ENCODE results near the gene G6PC2.

G6PC2 gene

GRCh38 chr2:168897449-168897848, 3.6 kb upstream of the G6PC2 start:
- no peak overlapping the region for H3K27ac ChIP-seq
- ChIA-PET POLR2A (ENCODE audit: low non-redundant PET) (no interaction called here), CTCF (interaction anchor here (0.6 kb wide), 1 partner anchor 454 kb away, joined by 3 read pairs; no protein-coding TSS in a partner anchor)
- TF ChIP-seq, protein P1, sequence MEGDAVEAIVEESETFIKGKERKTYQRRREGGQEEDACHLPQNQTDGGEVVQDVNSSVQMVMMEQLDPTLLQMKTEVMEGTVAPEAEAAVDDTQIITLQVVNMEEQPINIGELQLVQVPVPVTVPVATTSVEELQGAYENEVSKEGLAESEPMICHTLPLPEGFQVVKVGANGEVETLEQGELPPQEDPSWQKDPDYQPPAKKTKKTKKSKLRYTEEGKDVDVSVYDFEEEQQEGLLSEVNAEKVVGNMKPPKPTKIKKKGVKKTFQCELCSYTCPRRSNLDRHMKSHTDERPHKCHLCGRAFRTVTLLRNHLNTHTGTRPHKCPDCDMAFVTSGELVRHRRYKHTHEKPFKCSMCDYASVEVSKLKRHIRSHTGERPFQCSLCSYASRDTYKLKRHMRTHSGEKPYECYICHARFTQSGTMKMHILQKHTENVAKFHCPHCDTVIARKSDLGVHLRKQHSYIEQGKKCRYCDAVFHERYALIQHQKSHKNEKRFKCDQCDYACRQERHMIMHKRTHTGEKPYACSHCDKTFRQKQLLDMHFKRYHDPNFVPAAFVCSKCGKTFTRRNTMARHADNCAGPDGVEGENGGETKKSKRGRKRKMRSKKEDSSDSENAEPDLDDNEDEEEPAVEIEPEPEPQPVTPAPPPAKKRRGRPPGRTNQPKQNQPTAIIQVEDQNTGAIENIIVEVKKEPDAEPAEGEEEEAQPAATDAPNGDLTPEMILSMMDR (conservative IDR thresholded peaks at IDR 0.05; ENCODE audit: low read depth): no peak
- no peak for DNase-seq (ENCODE audit: low spot score)

DNA sequence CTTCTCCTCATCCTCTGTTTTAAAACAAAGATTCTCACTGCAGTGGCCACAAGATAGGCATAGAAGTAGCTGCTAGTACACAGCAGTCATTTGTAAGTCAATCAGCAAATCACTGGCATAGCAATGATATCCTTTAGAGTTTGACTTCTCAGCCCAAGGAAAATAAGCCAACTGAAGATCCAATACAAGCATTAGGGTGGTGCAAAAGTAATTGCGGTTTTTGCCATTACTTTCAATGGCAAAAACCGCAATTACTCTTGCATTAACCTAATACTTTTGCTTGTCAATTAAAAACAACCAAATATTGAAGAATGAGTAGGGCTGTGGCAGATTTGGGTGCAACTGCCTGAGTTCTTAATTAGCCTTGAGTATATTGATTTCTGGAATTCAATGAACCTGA, 2.8 kb downstream of the G6PC2 start:
- ChIA-PET CTCF (no interaction called here), POLR2A (ENCODE audit: low non-redundant PET) (no interaction called here)
- DNase-seq (ENCODE audit: low spot score): no peak
- no peak overlapping the region for H3K27ac ChIP-seq
- TF ChIP-seq, protein P1 (conservative IDR thresholded peaks at IDR 0.05; ENCODE audit: low read depth): no peak

DNA sequence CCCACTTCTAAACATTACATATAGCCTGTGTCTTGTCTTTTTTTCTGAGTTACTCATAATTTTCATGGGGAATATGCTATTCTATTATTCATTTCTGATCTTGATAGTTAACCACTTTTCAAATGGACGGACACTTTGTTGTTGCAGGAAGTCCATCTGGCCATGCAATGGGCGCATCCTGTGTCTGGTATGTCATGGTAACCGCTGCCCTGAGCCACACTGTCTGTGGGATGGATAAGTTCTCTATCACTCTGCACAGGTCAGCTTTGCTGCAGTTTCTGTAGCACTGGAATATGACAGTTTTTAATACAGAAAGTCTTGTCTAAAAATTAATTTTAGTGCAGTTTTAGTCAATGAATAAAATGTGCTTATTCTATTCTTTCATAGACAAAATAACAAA, 3.3 kb downstream of the G6PC2 start:
- no peak overlapping the region for H3K27ac ChIP-seq
- TF ChIP-seq, protein P1 (conservative IDR thresholded peaks at IDR 0.05; ENCODE audit: low read depth): no peak
- no peak for DNase-seq (ENCODE audit: low spot score)
- CTCF ChIA-PET: no interaction called here
- POLR2A ChIA-PET (ENCODE audit: low non-redundant PET): no interaction called here

DNA sequence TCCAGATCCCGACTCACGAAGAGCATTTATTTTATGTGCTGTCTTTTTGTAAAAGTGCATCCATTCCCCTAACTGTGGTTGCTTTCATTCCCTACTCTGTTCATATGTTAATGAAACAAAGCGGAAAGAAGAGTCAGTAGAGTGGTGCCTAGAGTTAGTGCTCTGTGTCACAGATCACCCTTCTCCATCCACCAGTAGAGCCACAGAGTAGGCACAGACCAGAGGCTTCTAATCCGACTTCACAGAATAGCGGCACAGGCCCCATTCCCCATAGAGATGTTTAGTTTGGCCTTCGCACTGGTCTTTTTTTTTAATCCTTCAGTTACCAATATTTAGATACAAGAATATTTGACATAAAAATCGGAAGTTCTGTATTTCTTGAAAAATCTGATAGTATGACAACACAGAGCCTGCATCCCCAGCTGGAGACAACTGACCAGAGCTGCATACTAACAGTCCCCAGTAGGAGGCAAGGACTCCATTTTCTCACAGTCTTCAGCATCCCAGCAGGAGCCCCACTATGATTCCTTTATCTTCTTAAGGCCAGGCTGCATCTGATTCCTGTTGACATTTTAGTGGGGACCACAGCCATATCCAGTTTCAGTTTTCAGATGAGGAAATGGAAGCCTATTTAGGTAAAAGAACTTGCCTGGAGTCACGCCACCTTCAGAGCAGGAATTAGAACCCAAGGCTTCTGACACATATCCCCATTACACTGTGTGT, 7.0 kb downstream of the G6PC2 start:
- TF ChIP-seq, protein P1 (conservative IDR thresholded peaks at IDR 0.05; ENCODE audit: low read depth): no peak
- POLR2A ChIA-PET (ENCODE audit: low non-redundant PET): no interaction called here
- DNase-seq (ENCODE audit: low spot score): no peak
- H3K27ac ChIP-seq: no peak overlapping the region
- CTCF ChIA-PET: no interaction called here

DNA sequence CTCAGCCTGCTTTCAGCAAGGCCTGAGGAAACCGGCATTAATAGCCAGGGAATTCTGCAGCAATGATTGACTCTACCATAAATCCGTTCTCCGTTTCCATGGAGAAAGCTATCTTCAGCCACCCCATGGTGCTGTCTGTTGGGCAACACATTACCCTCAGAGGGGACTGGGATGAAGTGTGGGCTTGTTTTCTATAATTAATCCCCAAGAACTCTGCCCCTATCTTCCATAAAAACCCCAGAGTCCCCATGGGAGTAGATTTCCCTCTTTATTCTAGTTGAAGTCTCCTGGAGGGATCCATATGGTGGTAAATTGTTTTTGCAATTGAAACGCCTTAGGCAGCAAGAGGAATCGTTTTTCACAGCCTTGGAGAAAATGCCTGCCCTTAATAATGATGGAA, 9.2 kb downstream of the G6PC2 start:
- DNase-seq (ENCODE audit: low spot score): no peak
- ChIA-PET POLR2A (ENCODE audit: low non-redundant PET) (no interaction called here), CTCF (interaction anchor here (0.7 to 0.9 kb wide), 2 partner anchors 9 to 754 kb away, joined by 3 read pairs; no protein-coding TSS in a partner anchor)
- TF ChIP-seq, protein P1 (conservative IDR thresholded peaks at IDR 0.05; ENCODE audit: low read depth): no peak
- H3K27ac ChIP-seq: no peak overlapping the region

DNA sequence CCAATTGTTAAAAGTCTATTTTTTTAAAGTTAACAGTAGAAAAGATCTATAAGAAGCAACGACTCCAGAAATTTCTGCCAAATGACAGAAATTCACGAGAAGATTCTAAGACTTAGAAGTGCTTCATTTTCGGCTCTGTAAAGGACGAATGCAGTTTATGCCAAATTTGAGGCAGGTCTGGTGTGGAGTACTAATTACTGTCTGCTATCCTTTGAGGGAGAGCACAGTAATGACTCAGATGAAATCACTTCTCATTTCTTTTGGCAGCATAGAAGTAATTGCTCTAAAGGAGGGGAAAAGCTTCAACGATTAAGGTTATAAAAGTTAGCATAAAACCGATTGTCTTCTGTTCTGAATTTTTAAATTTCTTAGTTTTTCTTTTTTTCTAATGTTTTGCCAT, 11.4 kb downstream of the G6PC2 start:
- ChIA-PET CTCF (no interaction called here), POLR2A (ENCODE audit: low non-redundant PET) (no interaction called here)
- TF ChIP-seq, protein P1 (conservative IDR thresholded peaks at IDR 0.05; ENCODE audit: low read depth): no peak
- no peak for DNase-seq (ENCODE audit: low spot score)
- H3K27ac ChIP-seq: no peak overlapping the region
